GM20431 (cell line): ENCODE data around the gene MDFI.

Experiments used
- in situ Hi-C: fragments of 300-500 bp; cut with MseI, MboI; formaldehyde crosslinking; loops from one replicate; pipeline ENCODE4 v1.15.0; 2020; ENCODE audit warnings: low sequenced_read_pairs; ENCODE audit not compliant: unreplicated experiment

Gene MDFI

DNA sequence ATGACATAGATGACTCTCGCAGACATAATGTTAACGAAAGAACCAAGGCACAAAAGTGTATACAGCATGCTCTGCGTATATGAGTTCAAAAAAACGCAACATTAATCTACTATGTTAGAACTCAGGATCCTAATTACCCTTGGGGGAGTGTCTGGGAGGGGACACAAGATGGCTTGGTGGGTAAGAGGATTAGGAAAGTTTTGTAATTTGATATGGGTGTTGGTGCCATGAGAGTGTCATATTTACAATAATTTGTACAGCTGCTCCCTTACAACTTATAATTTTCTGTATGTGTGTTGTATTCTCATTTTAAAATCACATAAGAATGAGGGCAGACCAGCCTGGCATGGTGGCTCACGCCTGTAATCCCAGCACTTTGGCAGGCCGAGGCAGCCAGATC lies 58.5 kb downstream of the MDFI start:
- in situ Hi-C loops: no loop called here

DNA sequence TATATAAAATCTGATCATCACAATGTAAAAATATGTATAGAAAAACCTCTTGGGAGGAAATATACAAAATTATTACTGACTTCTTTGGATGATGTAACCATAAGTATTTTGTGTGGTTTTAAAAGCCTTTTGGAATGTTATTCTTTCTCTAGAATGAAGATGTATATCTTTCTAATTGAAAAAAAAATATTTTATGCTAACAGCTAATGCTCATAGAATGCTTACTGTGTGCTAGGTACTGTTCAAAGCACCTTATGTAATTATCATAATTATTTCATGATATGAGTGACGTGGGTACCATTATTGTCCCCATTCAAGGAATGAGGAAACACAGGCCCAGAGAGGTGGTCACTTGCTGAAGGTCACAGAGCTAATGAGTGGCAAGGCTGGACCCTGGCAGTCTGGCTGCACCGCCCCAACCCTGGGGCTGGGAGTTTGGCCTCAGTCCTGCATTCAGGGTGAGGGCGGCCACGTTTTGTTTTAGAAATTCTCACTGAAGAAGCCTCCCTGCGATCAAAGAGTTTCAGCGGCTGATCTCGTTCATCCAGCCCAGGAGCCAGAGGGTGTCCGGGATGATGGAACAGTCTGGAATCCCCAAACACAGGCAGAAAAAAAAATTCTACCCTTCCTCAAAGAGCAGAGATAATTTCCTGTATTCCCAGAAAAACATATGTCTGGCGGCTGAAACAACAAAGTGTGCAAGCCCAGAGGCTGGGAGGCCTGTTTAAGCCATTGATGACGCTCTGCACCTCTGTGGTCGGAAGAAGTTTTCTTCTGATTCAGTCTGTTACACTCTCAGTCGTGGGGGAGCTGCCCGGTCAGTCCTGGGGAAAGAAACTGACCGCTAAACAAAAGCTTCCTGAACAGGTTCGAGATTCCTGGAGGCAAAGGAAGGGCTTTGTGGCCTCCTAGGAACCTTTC lies 59.9 kb downstream of the MDFI start:
- in situ Hi-C loops: no loop called here

DNA sequence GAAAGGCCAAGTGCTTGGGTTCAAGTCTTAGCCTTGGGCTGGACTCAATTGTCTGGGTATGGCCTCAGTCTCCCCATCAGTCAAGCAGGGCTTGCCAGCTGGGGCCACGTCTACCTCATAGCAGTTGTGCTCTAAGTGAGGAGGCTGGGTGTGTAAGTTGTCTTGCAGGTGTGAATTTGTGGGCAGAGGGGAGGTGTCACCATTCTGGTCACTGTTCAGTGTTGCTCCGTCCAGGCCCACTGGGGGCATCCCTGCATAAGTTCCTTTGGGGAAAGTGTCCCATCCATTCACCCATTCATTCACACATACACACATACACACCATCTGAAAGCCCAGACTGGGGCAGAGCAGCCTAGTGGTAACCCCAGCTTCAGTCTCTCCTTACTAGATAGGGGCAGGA lies 60.8 kb downstream of the MDFI start:
- in situ Hi-C loops: no loop called here

DNA sequence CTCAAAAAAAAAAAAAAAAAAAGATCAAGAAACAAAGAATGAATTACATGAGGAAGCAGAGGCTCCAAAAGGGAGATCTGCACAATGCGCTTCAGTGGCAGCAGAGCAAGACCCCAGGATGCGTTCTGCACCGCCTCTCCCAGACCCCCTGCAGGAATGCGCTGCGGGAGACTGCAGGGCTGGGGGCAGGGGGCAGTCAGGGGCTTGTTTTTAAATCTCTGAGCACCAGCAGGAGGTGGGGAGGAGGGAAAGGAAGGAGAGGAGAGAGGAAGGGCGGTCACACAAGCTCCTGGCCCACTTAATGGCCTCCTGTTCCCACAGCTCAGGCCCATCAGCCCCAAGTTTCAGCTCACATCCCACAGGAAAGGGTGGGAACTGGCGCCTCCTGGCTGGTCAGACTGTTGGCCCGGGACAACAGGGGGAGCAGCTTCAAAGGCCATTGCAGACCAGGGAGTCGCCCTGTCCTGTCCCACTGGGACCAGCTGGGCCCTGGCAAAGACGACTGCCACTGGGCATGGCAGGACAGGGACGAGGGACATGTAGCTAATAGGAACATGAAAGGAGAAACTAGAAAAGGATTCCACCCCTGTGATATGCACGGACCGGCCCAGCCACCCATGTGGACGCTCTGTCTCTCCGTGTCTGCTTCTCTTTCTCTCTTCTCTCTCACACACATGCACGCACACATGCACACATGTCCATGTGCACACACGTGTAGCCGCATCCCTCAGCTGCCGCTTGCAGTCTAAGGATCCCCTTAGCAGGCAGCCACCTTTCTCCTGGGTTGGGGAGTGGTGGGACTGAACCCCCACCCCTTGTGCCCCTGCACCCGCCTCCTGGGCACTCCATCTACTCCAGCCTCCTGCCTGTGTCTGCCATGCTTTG lies 62.4 kb downstream of the MDFI start:
- in situ Hi-C loops: no loop called here

DNA sequence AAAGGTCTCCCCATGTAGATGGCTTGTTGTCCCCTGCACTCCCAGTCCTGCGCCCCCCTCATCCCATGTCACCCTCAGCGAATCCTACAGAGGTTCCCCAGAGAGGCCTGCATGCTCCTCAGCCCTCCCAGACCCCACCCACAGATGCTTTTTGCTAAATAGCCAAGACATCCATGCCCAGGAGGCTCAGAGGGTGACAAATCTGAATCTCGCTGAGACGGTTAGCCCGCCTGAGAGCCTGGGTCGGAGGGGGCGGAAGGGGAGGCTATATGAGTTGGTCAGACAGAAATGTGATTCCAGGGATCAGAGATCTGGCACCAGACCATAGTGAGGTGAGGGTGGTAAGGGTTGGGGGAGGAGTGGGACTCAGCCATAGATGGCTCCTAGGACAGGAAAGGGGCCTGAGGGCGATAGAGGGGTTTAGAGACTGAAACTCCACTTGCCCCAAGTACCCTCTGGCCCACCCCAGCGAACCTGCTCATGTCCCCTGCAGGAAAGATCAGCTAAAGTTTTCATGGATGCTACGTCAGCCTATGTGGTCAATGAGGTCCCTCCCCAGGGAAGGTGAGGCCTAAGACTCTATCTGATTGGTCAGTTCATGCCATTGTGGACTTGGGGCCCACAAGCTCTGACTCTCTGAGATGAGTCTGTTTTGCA lies 63.9 kb downstream of the MDFI start:
- in situ Hi-C loops: no loop called here

DNA sequence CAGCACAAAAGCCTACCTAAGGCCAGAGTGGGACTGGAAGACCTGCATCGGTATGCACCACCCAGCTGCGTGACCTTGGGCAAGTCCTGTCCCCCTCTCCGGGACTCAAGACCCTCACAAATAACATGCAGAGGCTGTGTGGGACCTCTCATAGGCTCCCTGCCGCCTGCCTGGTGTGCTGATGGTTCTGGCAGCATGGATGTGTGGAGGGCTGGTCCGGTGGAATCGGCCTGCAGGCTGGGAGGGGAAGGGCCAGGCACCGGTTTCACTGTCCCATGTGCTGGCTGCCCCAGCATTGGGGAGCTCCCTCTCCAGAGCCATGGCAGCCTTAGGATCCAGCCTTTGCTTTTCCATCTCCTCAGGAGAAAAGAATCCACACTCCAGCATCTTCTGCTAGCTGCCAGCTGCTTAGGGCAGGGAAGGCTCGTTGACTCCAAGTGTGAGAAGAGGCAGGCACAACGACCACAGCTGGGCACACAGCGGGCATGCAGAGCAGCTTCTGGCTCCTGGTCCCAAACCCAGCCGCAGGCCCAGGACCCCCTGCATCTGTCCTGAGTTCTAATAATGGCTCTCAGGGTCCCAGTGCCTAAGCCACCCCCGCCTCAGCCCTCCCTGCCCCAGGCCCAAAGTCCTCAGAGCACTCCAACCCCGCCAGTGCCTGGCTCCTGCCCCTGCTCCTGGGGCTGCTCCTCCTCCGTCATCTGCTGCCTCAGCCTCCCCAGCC lies 64.7 kb downstream of the MDFI start:
- in situ Hi-C loops: no loop called here
